K562 (cell line): Measurements from ENCODE around the gene SPEG.

Experiments
- CTCF ChIP-seq, 3 experiments: IDR thresholded peaks in 2 of 3; conservative IDR thresholded peaks in 1 of 3; 2 replicates each; pipeline ENCODE4 v1.5.1; 2011 to 2012; ENCODE audit warnings: low read length in 3 of 3, mild to moderate bottlenecking in 3 of 3, control low read depth in 2 of 3, improper control_type of control experiment in 1 of 3, inconsistent platforms in 1 of 3, low read depth in 1 of 3, mixed read lengths in 1 of 3, moderate library complexity in 1 of 3; ENCODE audit not compliant: insufficient read depth in 2 of 3
- ZNF707 ChIP-seq: fragments of 250-450 bp; sonication (Bioruptor Pico); conservative IDR thresholded peaks from 2 replicates; pipeline ENCODE4 v1.8.0; 2022; ENCODE audit warnings: inconsistent platforms, mild to moderate bottlenecking, moderate library complexity
- ZSCAN29 ChIP-seq: fragments of 450-650 bp; IDR thresholded peaks from 2 replicates; pipeline ENCODE4 v1.6.1; 2017
- TF ChIP-seq, protein P1 (sequence below): IDR thresholded peaks from 2 replicates; pipeline ENCODE4 v1.6.1; 2016; ENCODE audit warnings: missing genetic modification characterization, missing compliant biosample characterization

- no peak for TF ChIP-seq CTCF (IDR thresholded peaks at IDR 0.05 in 2 of 3, conservative IDR thresholded peaks at IDR 0.05 in 1 of 3; ENCODE audit: insufficient read depth in 2 of 3, low read depth in 1 of 3, low read length in 3 of 3)
- TF ChIP-seq ZSCAN29 = no peak
- TF ChIP-seq, protein P1, sequence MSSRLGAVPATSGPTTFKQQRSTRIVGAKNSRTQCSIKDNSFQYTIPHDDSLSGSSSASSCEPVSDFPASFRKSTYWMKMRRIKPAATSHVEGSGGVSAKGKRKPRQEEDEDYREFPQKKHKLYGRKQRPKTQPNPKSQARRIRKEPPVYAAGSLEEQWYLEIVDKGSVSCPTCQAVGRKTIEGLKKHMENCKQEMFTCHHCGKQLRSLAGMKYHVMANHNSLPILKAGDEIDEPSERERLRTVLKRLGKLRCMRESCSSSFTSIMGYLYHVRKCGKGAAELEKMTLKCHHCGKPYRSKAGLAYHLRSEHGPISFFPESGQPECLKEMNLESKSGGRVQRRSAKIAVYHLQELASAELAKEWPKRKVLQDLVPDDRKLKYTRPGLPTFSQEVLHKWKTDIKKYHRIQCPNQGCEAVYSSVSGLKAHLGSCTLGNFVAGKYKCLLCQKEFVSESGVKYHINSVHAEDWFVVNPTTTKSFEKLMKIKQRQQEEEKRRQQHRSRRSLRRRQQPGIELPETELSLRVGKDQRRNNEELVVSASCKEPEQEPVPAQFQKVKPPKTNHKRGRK (tag) = no peak
- no peak for TF ChIP-seq ZNF707 (CRISPR knock-in tag)
These were observed 73.2 kb downstream of the SPEG start for GRCh38 chr2:219507581-219508443.
